NCI-H146 treated with DMSO at 0.1 percent for 48 hours (cell line): ENCODE data around the gene MFSD2B.

ENCODE experiments used
- DNase-seq: peaks from one replicate; lab custom pipeline; 2025; ENCODE audit not compliant: unreplicated experiment; lab: John Stamatoyannopoulos, UW

MFSD2B gene

GRCh38 chr2:24050041-24050979 is 40.4 kb downstream of the MFSD2B start:
- DNase-seq: no peak

DNA sequence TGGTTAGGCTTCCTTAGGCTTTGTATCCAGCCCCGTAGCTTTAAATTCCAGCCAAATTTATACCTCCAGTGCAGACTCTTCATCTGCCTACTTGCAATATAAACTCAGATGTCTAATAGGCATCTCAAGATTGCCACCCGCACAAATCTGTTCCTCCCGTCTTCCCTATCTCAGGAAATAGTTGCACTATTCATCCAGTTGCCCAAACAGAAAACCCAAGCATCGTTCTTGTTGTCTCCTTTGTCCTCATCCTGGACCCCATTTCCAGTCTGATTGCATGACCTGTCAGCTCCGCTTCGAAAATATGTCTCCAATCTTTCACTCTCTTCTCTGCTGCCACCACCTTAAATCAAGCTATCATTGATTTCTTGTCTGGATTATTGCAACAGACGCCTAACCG is 41.9 kb downstream of the MFSD2B start:
- no peak for DNase-seq

- no peak for DNase-seq
Observed at GRCh38 chr2:24052951-24053350, 43.1 kb downstream of the MFSD2B start.

GRCh38 chr2:24054366-24055010 is 44.6 kb downstream of the MFSD2B start:
- no peak for DNase-seq

DNA sequence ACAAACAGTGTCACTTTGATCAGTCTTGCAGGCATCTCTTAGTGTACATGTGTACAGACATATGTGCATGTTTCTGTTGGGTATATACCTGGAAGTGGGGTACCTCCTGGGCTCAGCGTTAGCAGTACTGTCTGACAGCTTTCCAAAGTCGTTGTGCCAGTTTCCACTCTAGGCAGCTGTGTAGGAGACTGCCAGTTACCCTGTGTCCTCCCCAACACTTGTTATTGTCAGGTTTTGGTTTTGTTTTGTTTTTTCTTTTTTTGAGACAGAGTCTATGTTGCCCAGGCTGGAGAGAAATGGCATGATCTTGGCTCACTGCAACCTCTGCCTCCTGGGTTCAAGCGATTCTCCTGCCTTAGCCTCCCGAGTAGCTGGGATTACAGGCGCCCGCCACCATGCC is 45.9 kb downstream of the MFSD2B start:
- no peak for DNase-seq

DNA sequence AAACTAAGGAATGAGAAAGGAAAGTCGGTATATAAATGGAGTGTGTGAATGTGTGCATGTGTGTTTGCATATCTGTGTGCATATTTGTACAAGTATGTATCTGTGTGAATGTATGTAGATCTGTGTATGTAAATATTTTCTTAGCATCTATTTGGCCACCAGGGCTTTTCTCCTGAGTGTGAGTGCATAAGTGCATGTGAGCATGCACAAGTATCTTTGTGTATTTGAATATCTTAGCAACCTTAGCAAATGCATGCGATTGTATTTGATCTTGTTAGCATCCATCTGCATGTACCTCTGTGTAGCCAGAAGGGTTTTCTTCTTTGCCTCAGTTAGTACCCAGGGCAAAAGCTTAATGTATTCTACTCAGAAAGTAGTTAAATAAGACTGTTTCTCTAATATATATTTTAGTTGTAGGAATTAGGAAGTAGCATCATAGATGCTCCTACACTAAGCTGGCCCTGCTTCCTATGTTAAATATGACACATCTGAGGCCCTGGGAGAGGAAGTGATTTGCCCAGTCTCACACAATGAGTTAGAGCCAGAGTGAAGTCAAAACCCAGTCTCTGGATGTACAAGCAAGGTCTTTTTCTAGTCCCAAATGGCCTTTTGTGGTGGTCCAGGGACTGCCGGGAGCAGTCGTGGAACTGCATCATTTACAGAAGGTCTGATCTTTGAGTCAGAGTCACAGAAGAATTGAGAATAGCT is 48.8 kb downstream of the MFSD2B start:
- DNase-seq: no peak

GRCh38 chr2:24065341-24065740 is 55.5 kb downstream of the MFSD2B start:
- DNase-seq: no peak

- no peak for DNase-seq
Observed at GRCh38 chr2:24072259-24072658, 62.4 kb downstream of the MFSD2B start.

GRCh38 chr2:24073816-24074215 is 63.9 kb downstream of the MFSD2B start:
- DNase-seq: no peak

GRCh38 chr2:24075259-24075658 is 65.4 kb downstream of the MFSD2B start:
- DNase-seq: no peak
